Stimulated activated naive B cell treated with anti-CD40 and anti-IgM and Interleukin-4, amounts not matched to agents 10 μg/mL and 1 μg/mL and 100 μg/mL, for 72 hours (primary cell): ENCODE measurements around the gene TBX4.

Experiments
- ATAC-seq, 2 donors: fragments of 150-1000 bp; cut with Tn5 transposase; replicated peaks; 2 replicates each; pipeline ENCODE4 v1.10.0; 2021; ENCODE audit warnings: moderate library complexity in 1 of 2
- DNase-seq: peaks from one replicate; pipeline ENCODE4 v3.0.0; 2021
- H3K27ac Mint-ChIP-seq: one replicate; pipeline ENCODE4 v1.8.0; 2022; ENCODE audit warnings: mild to moderate bottlenecking, mixed read lengths
- H3K27me3 Mint-ChIP-seq, 2 donors: one replicate each; pipeline ENCODE4 v1.8.0; 2022; ENCODE audit warnings: mixed read lengths in 2 of 2
- H3K36me3 Mint-ChIP-seq, 2 donors: one replicate each; pipeline ENCODE4 v1.8.0; 2022; ENCODE audit warnings: mixed read lengths in 2 of 2, mild to moderate bottlenecking in 1 of 2
- H3K4me1 Mint-ChIP-seq, 2 donors: one replicate each; pipeline ENCODE4 v1.8.0; 2022; ENCODE audit warnings: mixed read lengths in 2 of 2, mild to moderate bottlenecking in 1 of 2
- H3K4me3 Mint-ChIP-seq, 2 donors: one replicate each; pipeline ENCODE4 v1.8.0; 2022; ENCODE audit warnings: mild to moderate bottlenecking in 2 of 2, mixed read lengths in 2 of 2, moderate library complexity in 1 of 2
- H3K9me3 Mint-ChIP-seq, 2 donors: one replicate each; pipeline ENCODE4 v1.8.0; 2022; ENCODE audit warnings: mixed read lengths in 2 of 2, mild to moderate bottlenecking in 1 of 2

Gene TBX4

GRCh38 chr17:61452301-61453290, at the start of gene TBX4:
Gene TBX4, plus strand, starts transcription at chr17:61452422. Its CDS starts 4,069 bp downstream, at chr17:61456491.
- Mint-ChIP-seq H3K4me3 (peak within 1 kb of the TSS; percentile 62 to 77), H3K27me3 (peaks cover 51 to 79% of the 10 kb centered on the region in 2 donors)
- DNase-seq = no peak

GRCh38 chr17:61402978-61403800, 49.0 kb upstream of the TBX4 start:
- no peaks in the 10 kb centered on the region for H3K9me3 Mint-ChIP-seq
- DNase-seq (no peak), ATAC-seq (no peak)
- peak overlapping the region; percentile 84 for H3K27ac Mint-ChIP-seq
- peaks cover 67 to 77% of the 10 kb centered on the region in 2 donors for H3K27me3 Mint-ChIP-seq
- H3K4me1 Mint-ChIP-seq = peaks cover 43 to 63% of the 10 kb centered on the region in 2 donors
- H3K36me3 Mint-ChIP-seq = peaks cover 2 to 9% of the 10 kb centered on the region in 2 donors
- H3K4me3 Mint-ChIP-seq = peak overlapping the region; percentile 70 to 72

More at GRCh38 chr17:61452301-61453290, at the start of gene TBX4:
- ATAC-seq = no peak
- Mint-ChIP-seq H3K27ac (no peak within 1 kb of the TSS), H3K36me3 (peaks cover 7 to 11% of the 10 kb centered on the region in 2 donors), H3K4me1 (peaks cover 26 to 51% of the 10 kb centered on the region in 2 donors), H3K9me3 (peaks cover 0 to 1% of the 10 kb centered on the region in 2 donors)

- DNase-seq (no peak), ATAC-seq (no peak)
- H3K4me1 Mint-ChIP-seq = peaks cover 45 to 64% of the 10 kb centered on the region in 2 donors
- H3K27ac Mint-ChIP-seq = peak overlapping the region; percentile 84
- peaks cover 2 to 5% of the 10 kb centered on the region in 2 donors for H3K36me3 Mint-ChIP-seq
- peaks cover 68 to 76% of the 10 kb centered on the region in 2 donors for H3K27me3 Mint-ChIP-seq
- H3K9me3 Mint-ChIP-seq = no peaks in the 10 kb centered on the region
- peak overlapping the region; percentile 72 to 76 for H3K4me3 Mint-ChIP-seq
These were observed 48.2 kb upstream of the TBX4 start for GRCh38 chr17:61403801-61404662.

GRCh38 chr17:61404663-61404912, 47.6 kb upstream of the TBX4 start:
- peaks cover 68 to 76% of the 10 kb centered on the region in 2 donors for H3K27me3 Mint-ChIP-seq
- H3K27ac Mint-ChIP-seq = no peak overlapping the region
- ATAC-seq (no peak), DNase-seq (no peak)
- no peaks in the 10 kb centered on the region for H3K9me3 Mint-ChIP-seq
- H3K4me1 Mint-ChIP-seq = peaks cover 45 to 64% of the 10 kb centered on the region in 2 donors
- H3K4me3 Mint-ChIP-seq = peak overlapping the region; percentile 72 to 76
- H3K36me3 Mint-ChIP-seq = peaks cover 2 to 5% of the 10 kb centered on the region in 2 donors

GRCh38 chr17:61404913-61405685, 47.1 kb upstream of the TBX4 start:
- peak overlapping the region; percentile 60 to 76 for H3K4me3 Mint-ChIP-seq
- no peaks in the 10 kb centered on the region for H3K9me3 Mint-ChIP-seq
- peaks cover 2 to 5% of the 10 kb centered on the region in 2 donors for H3K36me3 Mint-ChIP-seq
- peaks cover 71 to 80% of the 10 kb centered on the region in 2 donors for H3K27me3 Mint-ChIP-seq
- ATAC-seq (no peak), DNase-seq (no peak)
- no peak overlapping the region for H3K27ac Mint-ChIP-seq
- peaks cover 48 to 69% of the 10 kb centered on the region in 2 donors for H3K4me1 Mint-ChIP-seq

- peaks cover 2 to 9% of the 10 kb centered on the region in 2 donors for H3K36me3 Mint-ChIP-seq
- no peak overlapping the region for H3K27ac Mint-ChIP-seq
- peaks cover 73 to 83% of the 10 kb centered on the region in 2 donors for H3K27me3 Mint-ChIP-seq
- no peak for ATAC-seq
- no peaks in the 10 kb centered on the region for H3K9me3 Mint-ChIP-seq
- no peak for DNase-seq
- H3K4me3 Mint-ChIP-seq = no peak overlapping the region
- peaks cover 53 to 72% of the 10 kb centered on the region in 2 donors for H3K4me1 Mint-ChIP-seq
These were observed 46.3 kb upstream of the TBX4 start for GRCh38 chr17:61405686-61406536.

- peaks cover 50 to 72% of the 10 kb centered on the region in 2 donors for H3K4me1 Mint-ChIP-seq
- H3K9me3 Mint-ChIP-seq = no peaks in the 10 kb centered on the region
- DNase-seq (no peak), ATAC-seq (no peak)
- H3K4me3 Mint-ChIP-seq = no peak overlapping the region
- peaks cover 68 to 83% of the 10 kb centered on the region in 2 donors for H3K27me3 Mint-ChIP-seq
- H3K36me3 Mint-ChIP-seq = peaks cover 2 to 9% of the 10 kb centered on the region in 2 donors
- no peak overlapping the region for H3K27ac Mint-ChIP-seq
These were observed 45.7 kb upstream of the TBX4 start for GRCh38 chr17:61406537-61406845.

- Mint-ChIP-seq H3K4me3 (no peak overlapping the region), H3K9me3 (no peaks in the 10 kb centered on the region), H3K36me3 (peaks cover 2 to 9% of the 10 kb centered on the region in 2 donors), H3K27ac (no peak overlapping the region), H3K4me1 (peaks cover 45 to 67% of the 10 kb centered on the region in 2 donors), H3K27me3 (peaks cover 62 to 77% of the 10 kb centered on the region in 2 donors)
- ATAC-seq (no peak), DNase-seq (no peak)
These were observed 45.0 kb upstream of the TBX4 start for GRCh38 chr17:61406971-61407911.

- DNase-seq (no peak), ATAC-seq (no peak)
- Mint-ChIP-seq H3K9me3 (no peaks in the 10 kb centered on the region), H3K27me3 (peaks cover 50 to 73% of the 10 kb centered on the region in 2 donors), H3K27ac (peak overlapping the region; percentile 84), H3K4me3 (peak overlapping the region; percentile 62 to 74), H3K36me3 (peaks cover 2 to 4% of the 10 kb centered on the region in 2 donors), H3K4me1 (peaks cover 33 to 62% of the 10 kb centered on the region in 2 donors)
These were observed 43.8 kb upstream of the TBX4 start for GRCh38 chr17:61408151-61409041.

- Mint-ChIP-seq H3K27ac (peak overlapping the region; percentile 72), H3K27me3 (peaks cover 43 to 74% of the 10 kb centered on the region in 2 donors), H3K36me3 (peaks cover 2 to 4% of the 10 kb centered on the region in 2 donors), H3K4me1 (peaks cover 27 to 52% of the 10 kb centered on the region in 2 donors), H3K9me3 (no peaks in the 10 kb centered on the region), H3K4me3 (peak overlapping the region; percentile 72 to 77)
- DNase-seq (no peak), ATAC-seq (peak; percentile 40 to 42)
These were observed 42.7 kb upstream of the TBX4 start for GRCh38 chr17:61409301-61410112.
